K562 (cell line): ENCODE data around the gene CYP21A2. TPM values are rescaled to one million over a fixed set of nuclear protein-coding genes. Genes with fewer than 3 reads are reported as not detected.

Source experiments
- FOS ChIP-seq: IDR thresholded peaks from 3 replicates; pipeline ENCODE4 v1.6.1; 2011; ENCODE audit not compliant: insufficient read length; ENCODE audit errors: extremely low read depth
- HCFC1 ChIP-seq: IDR thresholded peaks from 2 replicates; pipeline ENCODE4 v1.6.1; 2012; ENCODE audit warnings: low read depth, low read length, improper control_type of control experiment
- ILF3 ChIP-seq: fragments of 450-650 bp; IDR thresholded peaks from 2 replicates; pipeline ENCODE4 v1.6.1; 2018; ENCODE audit warnings: antibody characterized with exemption, mild to moderate bottlenecking, moderate library complexity, borderline replicate concordance
- KLF10 ChIP-seq: fragments of 250-450 bp; sonication (Bioruptor Pico); IDR thresholded peaks from 2 replicates; pipeline ENCODE4 v1.6.1; 2021; ENCODE audit warnings: matching md5 sums
- PHB2 ChIP-seq: fragments of 450-650 bp; IDR thresholded peaks from 2 replicates; pipeline ENCODE4 v1.6.1; 2017; ENCODE audit warnings: low read depth
- RBM17 ChIP-seq: fragments of 200-400 bp; formaldehyde crosslinking; IDR thresholded peaks from 2 replicates; pipeline ENCODE4 v1.6.1; 2017; ENCODE audit warnings: low read depth, mild to moderate bottlenecking, low read length, borderline replicate concordance
- SIN3B ChIP-seq: fragments of 450-650 bp; IDR thresholded peaks from 2 replicates; pipeline ENCODE4 v1.6.1; 2017; ENCODE audit warnings: low read depth, mild to moderate bottlenecking, moderate library complexity
- SRSF9 ChIP-seq: fragments of 200-400 bp; formaldehyde crosslinking; IDR thresholded peaks from 2 replicates; pipeline ENCODE4 v1.6.1; 2017; ENCODE audit warnings: low read depth, low read length, borderline replicate concordance
- STAT5A ChIP-seq: IDR thresholded peaks from 2 replicates; pipeline ENCODE4 v1.6.1; 2012; ENCODE audit warnings: low read length, inconsistent platforms, borderline replicate concordance
- TCF3 ChIP-seq: sonication (generic); formaldehyde crosslinking; IDR thresholded peaks from 2 replicates; pipeline ENCODE4 v1.4.0; 2020; ENCODE audit warnings: mild to moderate bottlenecking, missing genetic modification reagents
- ZNF253 ChIP-seq: fragments of 250-450 bp; sonication (Bioruptor Pico); conservative IDR thresholded peaks from 2 replicates; pipeline ENCODE4 v1.6.1; 2021; ENCODE audit warnings: mild to moderate bottlenecking
- ZNF347 ChIP-seq: fragments of 450-650 bp; formaldehyde crosslinking; IDR thresholded peaks from 2 replicates; pipeline ENCODE4 v1.4.0; 2020; ENCODE audit warnings: low read depth, mild to moderate bottlenecking, moderate library complexity
- polyA plus RNA-seq, 8 experiments: library from polyadenylated mRNA; depleted of rRNA in 4 of 8; stranded (reverse) in 5 of 8; unstranded in 3 of 8; fragments of >200 nt; fragmentation: Nextera tagmentation in 2 of 8; fragmentation: Illumina TruSeq in 1 of 8; extraction: Ambion mirVana in 2 of 8; extraction: Trizol in 1 of 8; gene quantifications; 2 replicates each; pipeline versions ENCODE4 v1.2.1 to v1.2.3, GENCODE V29; 2011 to 2014; ENCODE audit warnings: inconsistent platforms in 1 of 8, missing spikeins in 1 of 8
- total RNA-seq, 7 experiments: library from RNA; depleted of rRNA in 6 of 7; stranded (reverse); fragments of >200 nt in 6 of 7; fragmentation: Illumina TruSeq in 2 of 7; extraction: Trizol in 2 of 7; gene quantifications; 2 replicates each; pipeline versions ENCODE4 v1.2.1 to v1.2.3, GENCODE V29; 2011 to 2021; ENCODE audit warnings: low replicate concordance in 1 of 7
- TF ChIP-seq, protein P1 (sequence below): fragments of 250-450 bp; sonication (Bioruptor Pico); IDR thresholded peaks from 2 replicates; pipeline ENCODE4 v1.9.0; 2021; ENCODE audit warnings: mild to moderate bottlenecking, inconsistent platforms
- TF ChIP-seq, protein P2 (sequence below): sonication (generic); formaldehyde crosslinking; IDR thresholded peaks from 2 replicates; pipeline ENCODE4 v1.8.1; 2023; ENCODE audit warnings: mild to moderate bottlenecking, missing genetic modification reagents
- TF ChIP-seq, protein P3 (sequence below): fragments of 450-650 bp; formaldehyde crosslinking; IDR thresholded peaks from 2 replicates; pipeline ENCODE4 v1.4.0; 2020; ENCODE audit warnings: mild to moderate bottlenecking, moderate library complexity
- TF ChIP-seq, protein P4 (sequence below): IDR thresholded peaks from 2 replicates; pipeline ENCODE4 v1.6.1; 2012; ENCODE audit warnings: low read depth, low read length, improper control_type of control experiment, borderline replicate concordance
- TF ChIP-seq, protein P5 (sequence below): sonication (generic); formaldehyde crosslinking; IDR thresholded peaks from 2 replicates; pipeline ENCODE4 v1.8.0; 2022; ENCODE audit warnings: mild to moderate bottlenecking, missing genetic modification reagents

Gene CYP21A2
- total and polyA plus RNA-seq, 9 of the 15 experiments (the other 6 are each of a cell fraction or from before 2014, with no cell fraction given) = 0.03 to 1.4 (median 0.19) TPM

DNA sequence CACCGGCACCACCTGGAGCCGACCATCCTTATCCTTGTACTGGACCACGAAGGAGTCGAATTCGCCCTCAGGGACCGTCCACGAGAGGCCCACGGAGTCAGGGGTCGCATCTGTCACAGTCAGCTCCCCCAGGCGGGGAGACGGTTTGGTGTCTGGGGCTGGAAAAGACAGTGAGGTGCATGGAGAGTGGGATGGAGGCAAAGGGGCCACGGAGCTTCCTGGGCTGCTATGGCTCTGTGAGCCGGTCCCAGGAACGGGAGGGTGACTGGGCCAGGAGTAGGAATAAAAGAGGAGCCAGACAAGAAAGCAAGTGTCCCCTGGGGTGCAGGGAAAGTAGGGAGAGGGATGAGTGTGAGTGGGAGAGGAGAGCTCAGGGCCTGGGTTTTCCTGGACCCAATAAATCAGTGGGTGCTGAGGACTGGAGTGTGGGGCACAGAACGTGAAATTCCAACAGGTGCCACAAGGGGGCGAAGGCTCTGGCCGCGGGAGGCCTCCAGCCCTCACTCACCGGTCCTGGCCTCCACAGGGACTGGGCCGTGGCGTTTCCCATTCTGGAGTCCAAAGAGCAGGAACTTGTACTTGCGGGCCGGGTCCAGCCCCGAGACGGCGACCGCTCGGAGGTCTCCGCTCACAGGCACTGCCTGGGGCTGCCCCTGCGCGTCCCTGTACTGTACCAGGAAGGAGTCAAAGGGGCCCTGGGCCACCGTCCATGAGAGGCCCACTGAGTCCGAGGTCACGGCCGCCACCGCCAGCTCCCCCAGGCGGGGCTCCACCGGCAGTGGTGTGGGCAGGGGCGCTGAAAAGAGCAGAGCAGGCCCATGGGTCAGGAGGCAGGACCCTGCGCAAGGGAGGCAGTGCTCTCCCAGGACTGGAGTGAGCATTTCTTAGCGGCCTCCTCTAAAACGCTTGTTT is 9.9 kb downstream of the CYP21A2 start (continued):
- TF ChIP-seq FOS (no peak), KLF10 (CRISPR knock-in tag) (no peak), TCF3 (CRISPR knock-in tag) (0 out of 2 replicates have a peak, but pooled peaks have one; percentile 11), RBM17 (no peak), SIN3B (no peak), ZNF253 (CRISPR knock-in tag) (no peak), PHB2 (0 out of 2 replicates have a peak, but pooled peaks have one; percentile 21), ILF3 (no peak), STAT5A (no peak), SRSF9 (no peak), HCFC1 (no peak), ZNF347 (CRISPR knock-in tag) (no peak)
- TF ChIP-seq, protein P1, sequence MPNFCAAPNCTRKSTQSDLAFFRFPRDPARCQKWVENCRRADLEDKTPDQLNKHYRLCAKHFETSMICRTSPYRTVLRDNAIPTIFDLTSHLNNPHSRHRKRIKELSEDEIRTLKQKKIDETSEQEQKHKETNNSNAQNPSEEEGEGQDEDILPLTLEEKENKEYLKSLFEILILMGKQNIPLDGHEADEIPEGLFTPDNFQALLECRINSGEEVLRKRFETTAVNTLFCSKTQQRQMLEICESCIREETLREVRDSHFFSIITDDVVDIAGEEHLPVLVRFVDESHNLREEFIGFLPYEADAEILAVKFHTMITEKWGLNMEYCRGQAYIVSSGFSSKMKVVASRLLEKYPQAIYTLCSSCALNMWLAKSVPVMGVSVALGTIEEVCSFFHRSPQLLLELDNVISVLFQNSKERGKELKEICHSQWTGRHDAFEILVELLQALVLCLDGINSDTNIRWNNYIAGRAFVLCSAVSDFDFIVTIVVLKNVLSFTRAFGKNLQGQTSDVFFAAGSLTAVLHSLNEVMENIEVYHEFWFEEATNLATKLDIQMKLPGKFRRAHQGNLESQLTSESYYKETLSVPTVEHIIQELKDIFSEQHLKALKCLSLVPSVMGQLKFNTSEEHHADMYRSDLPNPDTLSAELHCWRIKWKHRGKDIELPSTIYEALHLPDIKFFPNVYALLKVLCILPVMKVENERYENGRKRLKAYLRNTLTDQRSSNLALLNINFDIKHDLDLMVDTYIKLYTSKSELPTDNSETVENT = no peak
- TF ChIP-seq, protein P2, sequence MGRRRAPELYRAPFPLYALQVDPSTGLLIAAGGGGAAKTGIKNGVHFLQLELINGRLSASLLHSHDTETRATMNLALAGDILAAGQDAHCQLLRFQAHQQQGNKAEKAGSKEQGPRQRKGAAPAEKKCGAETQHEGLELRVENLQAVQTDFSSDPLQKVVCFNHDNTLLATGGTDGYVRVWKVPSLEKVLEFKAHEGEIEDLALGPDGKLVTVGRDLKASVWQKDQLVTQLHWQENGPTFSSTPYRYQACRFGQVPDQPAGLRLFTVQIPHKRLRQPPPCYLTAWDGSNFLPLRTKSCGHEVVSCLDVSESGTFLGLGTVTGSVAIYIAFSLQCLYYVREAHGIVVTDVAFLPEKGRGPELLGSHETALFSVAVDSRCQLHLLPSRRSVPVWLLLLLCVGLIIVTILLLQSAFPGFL (CRISPR knock-in tag) = no peak
- TF ChIP-seq, protein P3, sequence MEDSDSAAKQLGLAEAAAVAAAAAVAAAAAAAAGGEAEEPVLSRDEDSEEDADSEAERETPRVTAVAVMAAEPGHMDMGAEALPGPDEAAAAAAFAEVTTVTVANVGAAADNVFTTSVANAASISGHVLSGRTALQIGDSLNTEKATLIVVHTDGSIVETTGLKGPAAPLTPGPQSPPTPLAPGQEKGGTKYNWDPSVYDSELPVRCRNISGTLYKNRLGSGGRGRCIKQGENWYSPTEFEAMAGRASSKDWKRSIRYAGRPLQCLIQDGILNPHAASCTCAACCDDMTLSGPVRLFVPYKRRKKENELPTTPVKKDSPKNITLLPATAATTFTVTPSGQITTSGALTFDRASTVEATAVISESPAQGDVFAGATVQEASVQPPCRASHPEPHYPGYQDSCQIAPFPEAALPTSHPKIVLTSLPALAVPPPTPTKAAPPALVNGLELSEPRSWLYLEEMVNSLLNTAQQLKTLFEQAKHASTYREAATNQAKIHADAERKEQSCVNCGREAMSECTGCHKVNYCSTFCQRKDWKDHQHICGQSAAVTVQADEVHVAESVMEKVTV (CRISPR knock-in tag) = peak; percentile 13; the same call in 1 of the 2 replicates
- TF ChIP-seq, protein P4, sequence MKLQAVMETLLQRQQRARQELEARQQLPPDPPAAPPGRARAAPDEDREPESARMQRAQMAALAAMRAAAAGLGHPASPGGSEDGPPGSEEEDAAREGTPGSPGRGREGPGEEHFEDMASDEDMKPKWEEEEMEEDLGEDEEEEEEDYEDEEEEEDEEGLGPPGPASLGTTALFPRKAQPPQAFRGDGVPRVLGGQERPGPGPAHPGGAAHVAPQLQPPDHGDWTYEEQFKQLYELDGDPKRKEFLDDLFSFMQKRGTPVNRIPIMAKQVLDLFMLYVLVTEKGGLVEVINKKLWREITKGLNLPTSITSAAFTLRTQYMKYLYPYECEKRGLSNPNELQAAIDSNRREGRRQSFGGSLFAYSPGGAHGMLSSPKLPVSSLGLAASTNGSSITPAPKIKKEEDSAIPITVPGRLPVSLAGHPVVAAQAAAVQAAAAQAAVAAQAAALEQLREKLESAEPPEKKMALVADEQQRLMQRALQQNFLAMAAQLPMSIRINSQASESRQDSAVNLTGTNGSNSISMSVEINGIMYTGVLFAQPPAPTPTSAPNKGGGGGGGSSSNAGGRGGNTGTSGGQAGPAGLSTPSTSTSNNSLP = no peak
- TF ChIP-seq, protein P5, sequence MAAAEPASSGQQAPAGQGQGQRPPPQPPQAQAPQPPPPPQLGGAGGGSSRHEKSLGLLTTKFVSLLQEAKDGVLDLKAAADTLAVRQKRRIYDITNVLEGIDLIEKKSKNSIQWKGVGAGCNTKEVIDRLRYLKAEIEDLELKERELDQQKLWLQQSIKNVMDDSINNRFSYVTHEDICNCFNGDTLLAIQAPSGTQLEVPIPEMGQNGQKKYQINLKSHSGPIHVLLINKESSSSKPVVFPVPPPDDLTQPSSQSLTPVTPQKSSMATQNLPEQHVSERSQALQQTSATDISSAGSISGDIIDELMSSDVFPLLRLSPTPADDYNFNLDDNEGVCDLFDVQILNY (CRISPR knock-in tag) = no peak
